ENCODE data around the gene UGT1A3.

- TF ChIP-seq POLR2AphosphoS5 (IDR thresholded peaks at IDR 0.05; ENCODE audit: low read depth, low read length): no peak
- no peak for TF ChIP-seq TAF1 (IDR thresholded peaks at IDR 0.05; ENCODE audit: low read depth, low read length)
Observed at GRCh38 chr2:233799716-233800115, 70.9 kb downstream of the UGT1A3 start.
